T follicular helper cell (primary cell): ENCODE data around the gene KEAP1.

Experiments used
- DNase-seq: peaks from one replicate; pipeline ENCODE4 v3.0.0-alpha.2; 2020; ENCODE audit warnings: low read depth

KEAP1 gene

GRCh38 chr19:10449037-10449436 lies 54.1 kb downstream of the KEAP1 start:
- DNase-seq: no peak

- DNase-seq: no peak
These were observed 60.5 kb downstream of the KEAP1 start for GRCh38 chr19:10442698-10443097.

- no peak for DNase-seq
These were observed 63.6 kb downstream of the KEAP1 start for GRCh38 chr19:10439588-10439987.
